ENCODE measurements around the gene FAM118A. TPM values are rescaled to one million over a fixed set of nuclear protein-coding genes. Genes with fewer than 3 reads are reported as not detected.

The FAM118A gene
- total and polyA plus RNA-seq, 8 donors, result 23.9 to 210 (median 33.8) TPM

DNA sequence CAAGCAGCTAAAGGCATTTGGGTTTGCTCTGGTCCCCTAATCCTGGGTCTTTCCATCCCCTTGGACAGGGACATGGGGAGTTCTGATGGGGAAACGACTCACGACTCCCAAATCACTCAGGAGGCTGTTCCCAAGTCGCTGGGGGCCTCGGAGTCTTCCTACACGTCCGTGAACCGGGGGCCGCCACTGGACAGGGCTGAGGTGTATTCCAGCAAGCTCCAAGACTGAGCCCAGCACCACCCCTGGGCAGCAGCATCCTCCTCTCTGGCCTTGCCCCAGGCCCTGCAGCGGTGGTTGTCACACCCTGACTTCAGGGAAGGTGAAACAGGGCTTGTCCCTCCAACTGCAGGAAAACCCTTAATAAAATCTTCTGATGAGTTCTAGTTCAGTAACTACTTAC is 14.2 kb upstream of the FAM118A start:
- TF ChIP-seq, protein P1, sequence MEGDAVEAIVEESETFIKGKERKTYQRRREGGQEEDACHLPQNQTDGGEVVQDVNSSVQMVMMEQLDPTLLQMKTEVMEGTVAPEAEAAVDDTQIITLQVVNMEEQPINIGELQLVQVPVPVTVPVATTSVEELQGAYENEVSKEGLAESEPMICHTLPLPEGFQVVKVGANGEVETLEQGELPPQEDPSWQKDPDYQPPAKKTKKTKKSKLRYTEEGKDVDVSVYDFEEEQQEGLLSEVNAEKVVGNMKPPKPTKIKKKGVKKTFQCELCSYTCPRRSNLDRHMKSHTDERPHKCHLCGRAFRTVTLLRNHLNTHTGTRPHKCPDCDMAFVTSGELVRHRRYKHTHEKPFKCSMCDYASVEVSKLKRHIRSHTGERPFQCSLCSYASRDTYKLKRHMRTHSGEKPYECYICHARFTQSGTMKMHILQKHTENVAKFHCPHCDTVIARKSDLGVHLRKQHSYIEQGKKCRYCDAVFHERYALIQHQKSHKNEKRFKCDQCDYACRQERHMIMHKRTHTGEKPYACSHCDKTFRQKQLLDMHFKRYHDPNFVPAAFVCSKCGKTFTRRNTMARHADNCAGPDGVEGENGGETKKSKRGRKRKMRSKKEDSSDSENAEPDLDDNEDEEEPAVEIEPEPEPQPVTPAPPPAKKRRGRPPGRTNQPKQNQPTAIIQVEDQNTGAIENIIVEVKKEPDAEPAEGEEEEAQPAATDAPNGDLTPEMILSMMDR (IDR thresholded peaks at IDR 0.05), result no peak
- Histone ChIP-seq H3K4me1 (peaks cover 2 to 11% of the 10 kb centered on the region in 2 donors), H3K9me3 (no peaks in the 10 kb centered on the region), H3K27me3 (peaks cover 0 to 12% of the 10 kb centered on the region in 2 donors), H3K4me3 (no peak overlapping the region), H3K27ac (no peak overlapping the region), H3K36me3 (no peaks in the 10 kb centered on the region)
- DNase-seq (no peak), ATAC-seq (no peak)
- intact Hi-C loops (cut with DNase I), result no loop called here

- peaks cover 0 to 6% of the 10 kb centered on the region in 2 donors for H3K4me1 ChIP-seq
- H3K27me3 ChIP-seq, result peaks cover 0 to 12% of the 10 kb centered on the region in 2 donors
- DNase-seq, result no peak
- no peaks in the 10 kb centered on the region for H3K36me3 ChIP-seq
- no peak overlapping the region for H3K27ac ChIP-seq
- TF ChIP-seq, protein P1 (IDR thresholded peaks at IDR 0.05), result no peak
- no peak overlapping the region for H3K4me3 ChIP-seq
- H3K9me3 ChIP-seq, result no peaks in the 10 kb centered on the region
- no peak for ATAC-seq
- intact Hi-C loops (cut with DNase I), result no loop called here
These were observed 13.0 kb upstream of the FAM118A start for GRCh38 chr22:45296628-45297297.

GRCh38 chr22:45298934-45299505 is 10.7 kb upstream of the FAM118A start:
- intact Hi-C loops (cut with DNase I), result no loop called here
- TF ChIP-seq, protein P1 (IDR thresholded peaks at IDR 0.05), result no peak

GRCh38 chr22:45302751-45303150 is 7.0 kb upstream of the FAM118A start:
- intact Hi-C loops (cut with DNase I), result no loop called here
- Histone ChIP-seq H3K4me3 (no peak overlapping the region), H3K27ac (no peak overlapping the region), H3K9me3 (no peaks in the 10 kb centered on the region), H3K36me3 (no peaks in the 10 kb centered on the region), H3K27me3 (no peaks in the 10 kb centered on the region), H3K4me1 (no peaks in the 10 kb centered on the region)
- TF ChIP-seq, protein P1 (IDR thresholded peaks at IDR 0.05), result no peak
- no peak for ATAC-seq
- no peak for DNase-seq

More at GRCh38 chr22:45298934-45299505, 10.7 kb upstream of the FAM118A start:
- Histone ChIP-seq H3K27ac (no peak overlapping the region), H3K9me3 (no peaks in the 10 kb centered on the region), H3K27me3 (no peaks in the 10 kb centered on the region), H3K4me3 (no peak overlapping the region), H3K36me3 (no peaks in the 10 kb centered on the region), H3K4me1 (peaks cover 0 to 6% of the 10 kb centered on the region in 2 donors)
- ATAC-seq, result no peak
- no peak for DNase-seq

DNA sequence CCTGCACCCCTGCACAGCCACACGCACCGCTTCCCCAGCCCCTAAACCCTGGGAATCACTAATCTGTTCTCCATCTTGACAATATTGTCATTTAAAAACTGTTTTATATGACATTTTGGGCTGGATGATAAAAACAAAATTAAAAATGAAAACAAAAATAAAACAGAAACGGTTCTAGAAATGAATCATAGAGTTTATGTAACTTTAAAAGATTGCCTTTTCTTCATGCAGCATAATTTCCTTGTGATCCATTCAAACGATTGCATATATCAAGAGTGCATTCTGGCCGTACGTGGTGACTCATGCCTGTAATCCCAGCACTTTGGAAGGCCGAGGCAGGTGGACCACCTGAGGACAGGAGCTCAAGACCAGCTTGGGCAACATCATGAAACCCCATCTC is 6.6 kb upstream of the FAM118A start:
- DNase-seq, result no peak
- Histone ChIP-seq H3K4me1 (no peaks in the 10 kb centered on the region), H3K9me3 (no peaks in the 10 kb centered on the region), H3K27ac (no peak overlapping the region), H3K27me3 (no peaks in the 10 kb centered on the region), H3K36me3 (no peaks in the 10 kb centered on the region), H3K4me3 (no peak overlapping the region)
- intact Hi-C loops (cut with DNase I), result no loop called here
- ATAC-seq, result no peak
- TF ChIP-seq, protein P1 (IDR thresholded peaks at IDR 0.05), result no peak

Data from left lung (tissue), 10 donors.